Progenitor cell of endocrine pancreas (in vitro differentiated cells): ENCODE results near the gene CCDC171. TPM values are rescaled to one million over a fixed set of nuclear protein-coding genes. Genes with fewer than 3 reads are reported as not detected.

Experiments used
- DNase-seq: peaks from one replicate; pipeline ENCODE4 v3.0.0; 2021; ENCODE audit warnings: low spot score; ENCODE audit not compliant: unreplicated experiment
- H3K27ac Mint-ChIP-seq: 2 replicates; pipeline ENCODE4 v1.8.0; 2021; ENCODE audit warnings: mild to moderate bottlenecking, moderate library complexity, mixed read lengths
- H3K27me3 Mint-ChIP-seq: 2 replicates; pipeline ENCODE4 v1.8.0; 2021; ENCODE audit warnings: mixed read lengths
- H3K36me3 Mint-ChIP-seq: 2 replicates; pipeline ENCODE4 v1.8.0; 2022; ENCODE audit warnings: mixed read lengths; ENCODE audit not compliant: insufficient read depth
- H3K4me1 Mint-ChIP-seq: 2 replicates; pipeline ENCODE4 v1.8.0; 2021; ENCODE audit warnings: low read depth, mixed read lengths
- H3K4me3 Mint-ChIP-seq: 2 replicates; pipeline ENCODE4 v1.8.0; 2021; ENCODE audit warnings: low read depth, mild to moderate bottlenecking, moderate library complexity, mixed read lengths
- H3K9me3 Mint-ChIP-seq: 2 replicates; pipeline ENCODE4 v1.8.0; 2021; ENCODE audit warnings: low read depth, mixed read lengths
- CTCF ChIP-seq: fragments of 200-600 bp; sonication (generic); IDR thresholded peaks from one replicate; pipeline ENCODE4 v1.5.0; 2021; ENCODE audit warnings: antibody characterized with exemption, mild to moderate bottlenecking; ENCODE audit not compliant: unreplicated experiment
- total RNA-seq: library from RNA; stranded (reverse); gene quantifications from 2 replicates; pipeline ENCODE4 v1.2.1, GENCODE V29; 2021

CCDC171 gene
- total RNA-seq, 1 donor from 2014 or later = 5.1 TPM

DNA sequence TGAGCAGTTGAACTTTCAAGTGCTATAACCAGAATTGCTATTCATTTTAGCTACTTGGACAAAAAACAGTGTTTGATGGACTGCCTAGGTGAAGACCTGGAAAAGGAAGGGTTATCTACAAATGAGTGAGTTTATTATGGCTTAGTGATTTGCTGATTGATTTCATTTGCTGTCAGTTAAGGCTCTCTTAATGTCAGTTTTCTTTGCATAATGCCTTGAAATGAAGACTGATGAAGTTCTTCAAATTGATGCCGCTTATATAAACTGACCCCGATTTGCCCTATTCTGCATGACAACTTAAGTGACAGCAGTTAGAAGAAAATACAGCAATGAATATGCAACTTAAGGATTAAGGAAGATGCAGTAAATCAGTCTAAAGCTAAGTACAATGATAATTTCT is 332.6 kb downstream of the CCDC171 start:
- Mint-ChIP-seq H3K4me3 (no peak overlapping the region), H3K27ac (no peak overlapping the region), H3K4me1 (no peaks in the 10 kb centered on the region), H3K36me3 (no peaks in the 10 kb centered on the region), H3K9me3 (no peaks in the 10 kb centered on the region), H3K27me3 (no peaks in the 10 kb centered on the region)
- DNase-seq = no peak
- no peak for TF ChIP-seq CTCF

- Mint-ChIP-seq H3K27ac (no peak overlapping the region), H3K36me3 (peaks cover 4% of the 10 kb centered on the region), H3K4me1 (peaks cover 3% of the 10 kb centered on the region), H3K27me3 (no peaks in the 10 kb centered on the region), H3K9me3 (peaks cover 4% of the 10 kb centered on the region), H3K4me3 (no peak overlapping the region)
- DNase-seq = no peak
- no peak for TF ChIP-seq CTCF
Observed at GRCh38 chr9:15889555-15889954, 336.7 kb downstream of the CCDC171 start.

DNA sequence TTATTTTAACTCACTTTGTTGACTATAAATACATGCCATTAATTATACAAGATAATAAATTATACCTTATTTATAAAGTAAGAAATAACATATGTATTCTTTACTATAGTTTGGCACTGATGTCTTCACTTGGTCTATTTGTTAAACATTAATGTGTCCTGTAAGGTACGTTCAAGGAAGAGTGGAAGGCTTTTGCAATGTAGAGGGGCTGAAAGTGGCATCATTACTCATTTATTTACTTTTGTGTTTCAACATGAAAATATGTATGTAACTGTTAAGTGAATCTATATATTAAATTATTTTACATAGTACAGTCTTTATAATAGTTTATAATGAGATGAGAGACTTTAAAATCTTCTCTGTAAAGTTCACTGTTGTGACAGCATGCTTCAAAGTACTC is 348.7 kb downstream of the CCDC171 start:
- peaks cover 21% of the 10 kb centered on the region for H3K9me3 Mint-ChIP-seq
- H3K36me3 Mint-ChIP-seq = peaks cover 2% of the 10 kb centered on the region
- DNase-seq = no peak
- H3K4me3 Mint-ChIP-seq = no peak overlapping the region
- H3K27ac Mint-ChIP-seq = no peak overlapping the region
- H3K4me1 Mint-ChIP-seq = no peaks in the 10 kb centered on the region
- no peak for TF ChIP-seq CTCF
- H3K27me3 Mint-ChIP-seq = no peaks in the 10 kb centered on the region

- no peak for DNase-seq
- Mint-ChIP-seq H3K36me3 (no peaks in the 10 kb centered on the region), H3K4me1 (no peaks in the 10 kb centered on the region), H3K9me3 (peaks cover 14% of the 10 kb centered on the region), H3K27me3 (no peaks in the 10 kb centered on the region), H3K27ac (no peak overlapping the region), H3K4me3 (no peak overlapping the region)
- TF ChIP-seq CTCF = no peak
Observed at GRCh38 chr9:15909297-15909696, 356.5 kb downstream of the CCDC171 start.

DNA sequence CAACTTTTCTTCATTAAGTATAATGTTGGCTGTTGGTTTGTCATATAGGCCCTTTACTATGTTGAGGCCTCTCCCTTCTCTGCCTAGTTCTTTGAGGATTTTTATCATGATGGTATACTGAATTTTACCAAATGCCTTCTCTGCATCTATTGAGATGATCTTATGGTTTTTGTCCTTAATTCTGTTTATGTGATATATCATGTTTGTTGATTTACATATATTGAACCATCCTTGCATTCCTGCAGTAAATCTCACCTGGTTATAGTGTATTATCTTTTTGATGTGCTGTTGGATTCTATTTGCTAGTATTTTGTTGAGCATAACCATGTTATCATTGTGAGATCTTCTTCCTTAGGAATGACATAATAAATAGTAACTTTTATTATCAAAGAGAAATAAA is 362.9 kb downstream of the CCDC171 start:
- no peak for DNase-seq
- Mint-ChIP-seq H3K27me3 (no peaks in the 10 kb centered on the region), H3K4me3 (no peak overlapping the region), H3K4me1 (no peaks in the 10 kb centered on the region), H3K36me3 (no peaks in the 10 kb centered on the region), H3K27ac (no peak overlapping the region), H3K9me3 (peaks cover 19% of the 10 kb centered on the region)
- TF ChIP-seq CTCF = no peak
